Colonic mucosa (tissue), 4 donors: ENCODE data around the gene FAM118B. TPM values are rescaled to one million over a fixed set of nuclear protein-coding genes. Genes with fewer than 3 reads are reported as not detected.
A peak's percentile ranks its signal among the peaks of the same experiment; 100 is the strongest.

Source experiments
- DNase-seq: peaks from one replicate; pipeline ENCODE4 v3.0.0-alpha.2; 2020
- H3K27ac ChIP-seq: fragments of 200-600 bp; one replicate; pipeline ENCODE4 v1.8.0; 2021
- H3K27me3 ChIP-seq: fragments of 200-600 bp; one replicate; pipeline ENCODE4 v1.8.0; 2021
- H3K36me3 ChIP-seq: fragments of 200-600 bp; one replicate; pipeline ENCODE4 v1.8.0; 2021
- H3K4me1 ChIP-seq: fragments of 200-600 bp; one replicate; pipeline ENCODE4 v1.8.0; 2021; ENCODE audit warnings: mild to moderate bottlenecking
- H3K4me3 ChIP-seq: fragments of 200-600 bp; one replicate; pipeline ENCODE4 v1.8.0; 2021
- H3K9ac ChIP-seq, 2 donors: one replicate each; pipeline ENCODE4 v1.7.0; 2013; ENCODE audit warnings: control low read depth in 2 of 2, low read depth in 2 of 2, low read length in 2 of 2
- H3K9me3 ChIP-seq: fragments of 200-600 bp; one replicate; pipeline ENCODE4 v1.8.0; 2021
- CTCF ChIP-seq: fragments of 200-600 bp; IDR thresholded peaks from one replicate; pipeline ENCODE4 v1.8.0; 2022; ENCODE audit warnings: antibody characterized with exemption, mild to moderate bottlenecking
- intact Hi-C: fragments of 100-400 bp; cut with DNase I; formaldehyde crosslinking; loops from one replicate; pipeline ENCODE4 v1.14.1; 2022
- total RNA-seq, 2 donors: library from RNA; stranded (reverse); fragmentation: NEBNext Ultra II Directional in 1 of 2; extraction: Animal tissue kit (Norgen Biotek cat#: 25700) in 1 of 2; gene quantifications; one replicate each; pipeline ENCODE4 v1.2.1, GENCODE V29; 2021
- donor health status: healthy.
- donor health status: DM: no; HTN: no; CAD: no.
- donor health status: DM: no; HTN: no; CAD: no.

The FAM118B gene
- 10 to 100 TPM; 57.9 to 58.3 TPM for total RNA-seq

DNA sequence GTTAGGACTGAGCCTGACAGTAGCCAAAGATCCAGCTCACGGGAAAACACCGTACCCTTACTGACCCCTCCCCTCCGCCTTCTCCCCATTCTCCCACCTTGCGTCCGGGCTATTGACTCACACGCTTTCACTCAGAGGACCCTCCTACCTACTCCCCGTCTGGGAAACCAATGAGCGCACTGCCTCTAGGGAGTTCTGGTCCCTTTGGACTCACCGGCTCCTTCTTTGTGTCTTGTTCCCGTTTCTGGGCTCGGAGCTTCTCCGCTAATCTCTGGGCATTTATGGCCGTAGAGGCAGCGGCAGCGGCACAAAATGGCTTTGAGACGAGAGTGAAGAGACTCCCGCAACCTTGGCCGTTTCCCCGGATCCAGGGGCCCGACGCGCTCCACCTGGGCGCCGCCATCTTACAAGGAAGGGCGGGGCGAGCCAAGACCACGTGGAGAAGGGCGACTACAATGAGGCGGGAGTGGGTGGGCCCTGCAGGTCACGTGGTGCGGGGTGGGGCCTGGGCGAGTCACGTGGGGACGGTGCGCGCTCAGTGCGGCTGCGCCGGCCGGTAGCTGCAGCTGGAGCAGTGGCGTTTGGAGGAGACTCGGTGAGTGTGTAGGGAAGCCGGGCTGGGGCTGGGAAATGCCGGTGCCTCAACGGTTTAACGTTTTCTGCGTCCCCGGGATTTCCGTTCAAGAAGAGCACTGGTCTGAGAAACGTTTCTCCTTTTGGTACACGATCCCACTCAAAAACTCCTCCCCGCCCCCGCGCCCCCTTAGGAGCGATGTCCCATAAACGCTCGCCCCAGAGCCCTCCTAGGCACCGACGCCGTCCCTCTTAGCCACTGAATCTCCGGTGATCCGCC, at the start of gene FAM118B, which contains the start of gene RPUSD4:
FAM118B (plus strand) TSS at position 547 of the 853 bp plus-strand sequence. CDS start 23,220 bp downstream, outside the sequence.
RPUSD4 (minus strand) TSS at position 415 of the 853 bp plus-strand sequence; CDS start at position 403, 12 bp downstream.
- TF ChIP-seq CTCF: no peak

DNA sequence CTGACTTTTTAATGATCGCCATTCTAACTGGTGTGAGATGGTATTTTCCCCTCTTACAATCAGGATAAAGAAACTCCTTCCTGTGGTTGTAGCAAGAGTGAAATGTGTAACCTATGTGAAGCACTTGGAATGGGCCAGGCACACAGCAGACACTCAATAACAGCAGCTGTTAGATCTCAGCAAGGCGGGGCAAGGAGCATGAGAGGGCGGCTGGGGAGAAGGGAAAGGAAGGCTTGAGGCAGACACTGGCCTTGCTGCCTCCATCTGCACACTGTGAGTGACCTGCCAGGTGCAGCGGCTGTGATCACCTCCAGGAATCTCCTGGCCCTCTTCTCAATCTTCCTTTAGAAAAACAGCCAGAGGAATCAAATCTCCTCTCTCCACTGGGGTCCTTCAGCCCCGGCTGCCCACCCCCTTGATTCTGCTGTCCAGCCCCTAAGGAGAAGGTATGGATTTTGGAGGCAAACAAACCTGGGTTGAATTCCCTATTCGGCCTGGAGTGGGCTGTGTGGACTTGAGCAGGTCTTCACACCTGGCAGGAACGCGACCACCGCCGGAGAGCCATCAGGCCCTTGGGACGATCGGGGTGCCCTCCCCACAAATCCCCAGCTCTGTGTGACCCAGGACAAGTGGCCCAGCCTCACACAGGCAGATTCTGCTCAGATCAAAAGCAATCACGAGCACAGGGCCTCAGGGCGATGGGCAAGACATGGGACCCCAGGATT, 49.1 kb upstream of the FAM118B start:
- intact Hi-C loops: no loop called here
- DNase-seq: no peak
- no peaks in the 10 kb centered on the region for H3K36me3 ChIP-seq
- H3K9me3 ChIP-seq: no peaks in the 10 kb centered on the region
- TF ChIP-seq CTCF: no peak
- H3K27ac ChIP-seq: no peak overlapping the region
- no peak overlapping the region for H3K9ac ChIP-seq
- H3K4me1 ChIP-seq: no peaks in the 10 kb centered on the region
- H3K4me3 ChIP-seq: no peak overlapping the region
- H3K27me3 ChIP-seq: no peaks in the 10 kb centered on the region

More for the DNA sequence above, at the start of gene FAM118B, which contains the start of gene RPUSD4:
- peak; percentile 99 for DNase-seq
- Histone ChIP-seq H3K36me3 (no peaks in the 10 kb centered on the region), H3K27me3 (no peaks in the 10 kb centered on the region), H3K9me3 (no peaks in the 10 kb centered on the region), H3K4me3 (peak within 1 kb of the TSS; percentile 88), H3K9ac (peak within 1 kb of the TSS; percentile 90 to 98), H3K27ac (peak within 1 kb of the TSS; percentile 70), H3K4me1 (peaks cover 3% of the 10 kb centered on the region)
- intact Hi-C loops: loop anchor here (5.0 kb wide), 1 partner anchor 56 kb away; the partner anchor contains the start of genes FOXRED1 and SRPRA

DNA sequence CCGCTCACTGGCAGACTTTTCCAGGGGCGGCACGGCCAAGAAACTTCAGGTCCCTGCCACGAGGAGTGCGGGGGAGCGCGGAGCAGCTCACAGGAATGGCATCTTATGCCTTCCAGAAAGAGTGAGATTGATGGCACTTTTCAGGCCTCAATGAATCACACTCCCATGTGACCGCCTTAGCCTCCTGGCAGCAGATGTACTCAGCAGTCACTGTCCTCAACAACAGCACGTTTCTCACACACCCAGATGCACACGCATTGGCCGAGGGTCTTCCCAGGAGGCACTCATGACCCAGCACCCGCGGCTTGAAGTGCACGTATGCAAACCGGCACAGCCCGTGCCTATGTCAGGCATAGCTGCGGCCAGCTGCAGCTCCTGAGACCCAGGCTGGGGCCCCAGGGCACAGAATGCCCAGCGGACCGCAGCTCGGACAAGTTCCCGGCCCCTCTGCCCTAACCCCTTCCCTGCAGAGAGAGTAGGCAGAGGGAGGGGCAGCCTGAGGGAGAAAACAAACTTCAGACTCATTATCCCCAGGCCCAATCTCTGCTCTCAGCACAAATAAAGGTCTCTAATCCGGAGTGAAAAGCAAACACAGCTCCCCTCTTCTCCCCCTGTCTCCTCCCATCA, 48.4 kb upstream of the FAM118B start:
- DNase-seq: no peak
- Histone ChIP-seq H3K9ac (no peak overlapping the region), H3K9me3 (no peaks in the 10 kb centered on the region), H3K4me1 (no peaks in the 10 kb centered on the region), H3K36me3 (no peaks in the 10 kb centered on the region), H3K27ac (no peak overlapping the region), H3K27me3 (no peaks in the 10 kb centered on the region), H3K4me3 (no peak overlapping the region)
- intact Hi-C loops: no loop called here
- no peak for TF ChIP-seq CTCF

- Histone ChIP-seq H3K36me3 (no peaks in the 10 kb centered on the region), H3K27ac (no peak overlapping the region), H3K4me1 (no peaks in the 10 kb centered on the region), H3K4me3 (no peak overlapping the region), H3K27me3 (no peaks in the 10 kb centered on the region), H3K9me3 (no peaks in the 10 kb centered on the region), H3K9ac (no peak overlapping the region)
- no peak for TF ChIP-seq CTCF
- DNase-seq: no peak
- intact Hi-C loops: no loop called here
Measured at GRCh38 chr11:126163779-126164178, 47.8 kb upstream of the FAM118B start.

DNA sequence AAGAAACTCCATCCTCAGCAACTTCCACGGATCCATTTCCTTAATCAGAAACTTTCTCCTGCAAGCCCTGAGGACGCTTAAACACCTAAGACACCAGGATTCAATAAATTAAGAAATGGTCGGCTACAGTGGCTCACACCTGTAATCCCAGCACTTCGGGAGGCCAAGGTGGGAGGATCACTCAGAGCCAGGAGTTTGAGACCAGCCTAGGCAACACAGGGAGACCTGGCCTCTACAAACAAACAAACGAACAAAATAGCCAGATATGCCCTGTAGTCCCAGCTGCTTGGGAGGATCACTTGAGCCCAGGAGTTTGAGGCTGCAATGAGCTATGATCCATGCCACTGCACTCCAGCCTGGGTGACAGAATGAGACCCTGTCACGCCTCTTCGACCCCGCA, 46.8 kb upstream of the FAM118B start:
- no peak overlapping the region for H3K27ac ChIP-seq
- no peak overlapping the region for H3K4me3 ChIP-seq
- H3K4me1 ChIP-seq: no peaks in the 10 kb centered on the region
- no peak for DNase-seq
- H3K9me3 ChIP-seq: no peaks in the 10 kb centered on the region
- intact Hi-C loops: no loop called here
- no peaks in the 10 kb centered on the region for H3K36me3 ChIP-seq
- TF ChIP-seq CTCF: no peak
- H3K9ac ChIP-seq: no peak overlapping the region
- no peaks in the 10 kb centered on the region for H3K27me3 ChIP-seq
